C4-2B (cell line): ENCODE results near the gene SCAMP3.
"Not testable (repeated sequence)": the region's sequence is repeated elsewhere in the genome, so short reads cannot be mapped to it uniquely, and the experiment has no call there.

Source experiments
- H3K27ac ChIP-seq: fragments of 450-650 bp; 2 replicates; pipeline ENCODE4 v1.5.1; 2017
- CTCF ChIP-seq: fragments of 450-650 bp; conservative IDR thresholded peaks from 2 replicates; pipeline ENCODE4 v1.5.1; 2017; ENCODE audit warnings: mild to moderate bottlenecking
- ZFX ChIP-seq: fragments of 450-650 bp; IDR thresholded peaks from 2 replicates; pipeline ENCODE4 v1.6.1; 2017

SCAMP3 gene

DNA sequence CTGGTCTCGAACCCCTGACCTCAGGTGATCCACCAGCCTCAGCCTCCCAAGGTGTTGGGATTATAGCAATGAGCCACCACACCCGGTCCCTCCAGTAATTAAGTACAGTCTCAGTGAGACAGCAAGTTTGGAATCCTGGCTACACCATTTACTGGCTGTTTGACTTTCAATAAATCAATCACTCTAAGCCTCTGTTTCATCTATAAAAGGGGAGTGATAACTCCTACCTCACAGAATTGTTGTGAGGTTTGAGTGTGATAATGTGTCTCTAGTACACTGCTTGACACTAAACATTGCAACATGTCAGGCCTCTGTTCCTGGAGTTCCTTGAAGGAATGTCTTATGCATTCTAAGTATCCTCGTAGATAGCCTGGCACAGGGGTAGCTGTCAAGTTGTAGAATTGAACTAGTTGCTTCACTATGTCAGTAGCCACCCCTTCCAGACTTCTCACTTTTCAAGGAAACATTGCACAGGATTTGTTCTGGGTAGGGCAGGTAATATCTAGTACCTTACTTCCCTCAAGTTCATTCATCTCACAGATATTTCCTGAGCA is 19.3 kb downstream of the SCAMP3 start:
- H3K27ac ChIP-seq, result no peak overlapping the region
- no peak for TF ChIP-seq ZFX
- TF ChIP-seq CTCF, result no peak

- H3K27ac ChIP-seq, result no peak overlapping the region
- TF ChIP-seq ZFX (no peak), CTCF (no peak)
Measured at GRCh38 chr1:155241841-155242264, 20.3 kb downstream of the SCAMP3 start.

- TF ChIP-seq ZFX, result no peak
- no peak for TF ChIP-seq CTCF
Measured at GRCh38 chr1:155241069-155241679, 21.0 kb downstream of the SCAMP3 start.

DNA sequence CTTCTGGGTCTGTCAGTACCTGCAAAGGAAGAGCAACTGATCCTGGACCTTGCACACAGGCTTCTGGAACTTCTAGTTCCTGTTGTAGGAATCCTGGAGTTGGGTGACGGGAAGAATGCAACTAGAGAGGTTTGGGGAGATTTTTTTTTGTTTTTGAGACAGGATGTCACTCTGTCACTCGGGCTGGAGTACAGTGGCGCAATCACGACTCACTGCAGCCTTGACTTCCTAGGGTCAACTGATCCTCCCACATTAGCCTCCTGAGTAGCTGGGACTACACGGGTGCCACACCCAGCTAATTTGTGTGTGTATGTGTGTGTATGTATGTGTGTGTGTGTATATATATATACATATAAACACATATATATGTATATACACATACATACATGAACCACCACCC is 25.7 kb downstream of the SCAMP3 start:
- TF ChIP-seq ZFX (no peak), CTCF (no peak)
- H3K27ac ChIP-seq, result no peak overlapping the region

More at GRCh38 chr1:155241069-155241679, 21.0 kb downstream of the SCAMP3 start:
- no peak overlapping the region for H3K27ac ChIP-seq

GRCh38 chr1:155235375-155235774 is 26.8 kb downstream of the SCAMP3 start:
- H3K27ac ChIP-seq, result not testable (repeated sequence)

DNA sequence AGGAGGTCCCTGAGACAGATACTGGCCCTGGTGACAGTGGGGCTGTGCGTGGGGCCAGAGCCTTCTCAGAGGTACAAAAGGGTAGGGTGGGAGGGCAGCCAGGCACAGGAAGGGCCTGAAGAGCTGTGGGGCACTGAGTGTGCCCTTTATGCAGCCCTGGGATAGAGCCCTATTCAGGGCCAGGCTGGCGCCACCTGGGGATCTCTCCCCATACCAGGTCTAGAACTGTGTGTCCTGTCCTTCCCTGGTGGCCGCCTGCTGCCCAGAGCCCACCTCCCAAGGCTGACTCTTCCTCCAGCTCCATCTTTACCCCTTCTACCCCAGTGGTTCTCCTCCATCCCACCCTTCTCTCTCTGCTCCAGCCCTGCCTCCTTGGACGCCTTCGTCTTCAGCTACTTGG is 28.7 kb downstream of the SCAMP3 start:
- not testable (repeated sequence) for H3K27ac ChIP-seq

DNA sequence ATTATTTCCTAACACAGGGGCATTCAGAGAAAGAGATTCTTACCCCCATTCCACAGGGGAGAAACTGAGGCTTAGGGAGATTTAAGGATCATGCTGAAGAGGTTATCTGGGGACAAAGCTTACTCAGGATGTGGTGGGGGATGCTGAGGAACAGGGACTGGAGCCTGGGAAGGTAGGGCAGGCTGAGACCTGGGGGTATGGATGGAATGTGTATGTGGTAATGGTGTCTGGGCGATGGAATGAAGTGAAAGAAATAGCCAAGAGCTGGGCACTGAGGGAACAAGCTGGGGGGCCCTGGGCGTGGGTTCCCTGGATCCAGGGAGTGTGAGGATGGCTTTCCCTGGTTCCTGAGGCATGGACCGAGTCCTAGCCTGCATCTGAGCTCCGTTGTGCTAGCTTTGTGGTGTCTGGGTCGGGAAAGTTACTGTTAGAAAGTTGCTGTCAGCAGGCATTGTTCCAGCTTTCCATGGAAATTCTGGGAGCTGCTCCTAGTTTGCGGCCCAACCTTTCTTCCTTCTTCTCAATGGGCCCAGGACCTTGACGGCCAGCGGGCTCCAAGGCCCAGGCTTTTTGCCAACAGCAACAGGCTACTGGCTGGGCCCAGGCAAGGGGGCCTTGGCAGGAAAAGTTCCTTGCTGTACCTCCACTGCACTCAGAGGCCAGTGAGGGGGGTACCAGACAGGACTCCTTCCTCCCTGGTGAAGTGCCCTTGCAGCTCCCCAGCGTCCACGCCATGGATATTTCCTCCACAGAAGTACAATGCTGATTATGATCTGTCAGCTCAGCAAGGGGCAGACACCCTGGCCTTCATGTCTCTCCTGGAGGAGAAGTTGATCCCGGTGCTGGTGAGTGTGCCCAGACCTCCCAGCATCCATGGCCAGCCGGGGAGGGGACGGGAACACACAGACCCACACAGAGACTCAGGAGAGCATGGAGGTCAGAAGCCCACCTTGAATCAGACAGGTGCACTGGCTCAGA is 29.9 kb downstream of the SCAMP3 start:
- not testable (repeated sequence) for H3K27ac ChIP-seq

GRCh38 chr1:155231302-155231701 is 30.9 kb downstream of the SCAMP3 start:
- not testable (repeated sequence) for H3K27ac ChIP-seq

DNA sequence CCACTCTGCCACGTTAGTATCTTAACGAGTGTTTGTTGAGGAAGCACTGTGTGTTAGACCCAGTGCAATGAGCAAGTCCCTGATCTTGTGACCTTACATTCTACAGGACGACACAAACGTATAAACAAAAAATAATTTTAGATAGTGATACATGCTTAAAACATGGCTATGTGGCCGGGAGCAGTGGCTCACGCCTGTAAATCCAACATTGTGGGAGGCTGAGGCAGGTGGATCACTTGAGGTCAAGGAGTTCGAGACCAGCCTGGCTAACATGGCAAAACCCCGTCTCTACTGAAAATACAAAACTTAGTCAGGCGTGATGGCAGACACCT is 34.1 kb downstream of the SCAMP3 start:
- H3K27ac ChIP-seq, result peak overlapping the region; percentile 80
- TF ChIP-seq CTCF (no peak), ZFX (no peak)
